Measurements from ENCODE around the gene PCDHB8. TPM values are rescaled to one million over a fixed set of nuclear protein-coding genes. Genes with fewer than 3 reads are reported as not detected.
"Not testable (repeated sequence)": the region's sequence is repeated elsewhere in the genome, so short reads cannot be mapped to it uniquely, and the experiment has no call there.

PCDHB8 gene
- polyA plus RNA-seq, 5 donors: 1.1 to 2.5 (median 2.2) TPM

DNA sequence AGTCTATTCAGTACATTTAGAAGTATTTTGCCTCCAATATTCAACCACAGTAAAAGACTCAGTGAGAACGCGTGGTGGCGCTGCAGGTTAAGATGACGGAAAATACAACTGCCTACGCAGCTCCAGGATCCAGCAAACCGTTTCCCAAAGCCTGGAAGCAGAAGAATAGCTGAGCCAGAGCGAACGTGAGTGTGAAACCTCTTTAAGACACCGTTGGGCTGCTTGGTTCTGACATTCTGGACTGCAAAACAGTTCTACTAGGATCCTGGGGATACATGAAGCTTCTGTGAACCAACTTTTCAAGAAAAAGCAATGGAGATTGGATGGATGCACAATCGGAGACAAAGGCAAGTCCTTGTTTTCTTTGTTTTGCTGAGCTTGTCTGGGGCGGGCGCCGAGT is 4.7 kb downstream of the PCDHB8 start, which contains the start of gene PCDHB16:
Gene PCDHB16, plus strand, starts transcription at position 140 of the 400 bp plus-strand sequence. Its CDS starts 173 bp downstream, at position 313.
- peak; percentile 35 to 41 for DNase-seq

DNA sequence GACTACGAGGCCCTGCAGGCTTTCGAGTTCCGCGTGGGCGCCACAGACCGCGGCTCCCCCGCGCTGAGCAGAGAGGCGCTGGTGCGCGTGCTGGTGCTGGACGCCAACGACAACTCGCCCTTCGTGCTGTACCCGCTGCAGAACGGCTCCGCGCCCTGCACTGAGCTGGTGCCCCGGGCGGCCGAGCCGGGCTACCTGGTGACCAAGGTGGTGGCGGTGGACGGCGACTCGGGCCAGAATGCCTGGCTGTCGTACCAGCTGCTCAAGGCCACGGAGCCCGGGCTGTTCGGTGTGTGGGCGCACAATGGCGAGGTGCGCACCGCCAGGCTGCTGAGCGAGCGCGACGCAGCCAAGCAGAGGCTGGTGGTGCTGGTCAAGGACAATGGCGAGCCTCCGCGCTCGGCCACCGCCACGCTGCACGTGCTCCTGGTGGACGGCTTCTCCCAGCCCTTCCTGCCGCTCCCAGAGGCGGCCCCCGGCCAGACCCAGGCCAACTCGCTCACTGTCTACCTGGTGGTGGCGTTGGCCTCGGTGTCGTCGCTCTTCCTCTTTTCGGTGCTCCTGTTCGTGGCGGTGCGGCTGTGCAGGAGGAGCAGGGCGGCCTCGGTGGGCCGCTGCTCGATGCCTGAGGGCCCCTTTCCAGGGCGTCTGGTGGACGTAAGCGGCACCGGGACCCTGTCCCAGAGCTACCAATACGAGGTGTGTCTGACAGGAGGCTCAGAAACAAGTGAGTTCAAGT is 6.7 kb downstream of the PCDHB8 start:
- not testable (repeated sequence) for DNase-seq

DNA sequence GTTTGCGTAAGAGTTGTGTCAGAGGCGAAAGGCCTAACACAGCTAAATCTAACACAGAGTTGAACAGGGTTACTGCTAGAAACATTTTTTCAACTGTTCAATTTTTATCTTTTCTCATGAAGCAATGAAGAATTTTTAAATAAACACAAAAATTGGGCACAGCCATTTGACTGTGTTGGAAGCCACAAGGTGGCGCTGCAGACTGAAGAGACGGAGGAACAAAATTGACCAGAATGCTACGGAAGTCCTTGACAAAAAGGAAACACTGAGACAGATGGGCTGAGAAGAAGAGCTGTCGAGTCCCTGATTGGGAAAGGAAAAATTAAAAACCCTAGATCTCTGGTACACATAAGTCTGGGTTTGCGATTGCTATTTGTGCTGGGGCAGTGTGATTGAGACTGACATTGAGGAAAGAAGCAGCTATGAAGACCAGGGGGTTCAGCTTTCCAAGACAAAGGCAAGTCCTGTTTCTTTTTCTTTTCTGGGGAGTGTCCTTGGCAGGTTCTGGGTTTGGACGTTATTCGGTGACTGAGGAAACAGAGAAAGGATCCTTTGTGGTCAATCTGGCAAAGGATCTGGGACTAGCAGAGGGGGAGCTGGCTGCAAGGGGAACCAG is 9.4 kb downstream of the PCDHB8 start, which contains the start of gene PCDHB9:
Gene PCDHB9, plus strand, starts transcription at position 265 of the 616 bp plus-strand sequence. Its CDS starts 158 bp downstream, at position 423.
- DNase-seq: no peak

DNA sequence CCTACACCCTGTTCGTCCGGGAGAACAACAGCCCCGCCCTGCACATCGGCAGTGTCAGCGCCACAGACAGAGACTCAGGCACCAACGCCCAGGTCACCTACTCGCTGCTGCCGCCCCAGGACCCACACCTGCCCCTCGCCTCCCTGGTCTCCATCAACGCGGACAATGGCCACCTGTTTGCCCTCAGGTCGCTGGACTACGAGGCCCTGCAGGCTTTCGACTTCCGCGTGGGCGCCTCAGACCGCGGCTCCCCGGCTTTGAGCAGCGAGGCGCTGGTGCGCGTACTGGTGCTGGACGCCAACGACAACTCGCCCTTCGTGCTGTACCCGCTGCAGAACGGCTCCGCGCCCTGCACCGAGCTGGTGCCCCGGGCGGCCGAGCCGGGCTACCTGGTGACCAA is 11.1 kb downstream of the PCDHB8 start:
- not testable (repeated sequence) for DNase-seq

DNA sequence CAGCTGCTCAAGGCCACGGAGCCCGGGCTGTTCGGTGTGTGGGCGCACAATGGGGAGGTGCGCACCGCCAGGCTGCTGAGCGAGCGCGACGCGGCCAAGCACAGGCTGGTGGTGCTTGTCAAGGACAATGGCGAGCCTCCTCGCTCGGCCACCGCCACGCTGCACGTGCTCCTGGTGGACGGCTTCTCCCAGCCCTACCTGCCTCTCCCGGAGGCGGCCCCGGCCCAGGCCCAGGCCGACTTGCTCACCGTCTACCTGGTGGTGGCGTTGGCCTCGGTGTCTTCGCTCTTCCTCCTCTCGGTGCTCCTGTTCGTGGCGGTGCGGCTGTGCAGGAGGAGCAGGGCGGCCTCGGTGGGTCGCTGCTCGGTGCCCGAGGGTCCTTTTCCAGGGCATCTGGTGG is 11.5 kb downstream of the PCDHB8 start:
- not testable (repeated sequence) for DNase-seq

DNA sequence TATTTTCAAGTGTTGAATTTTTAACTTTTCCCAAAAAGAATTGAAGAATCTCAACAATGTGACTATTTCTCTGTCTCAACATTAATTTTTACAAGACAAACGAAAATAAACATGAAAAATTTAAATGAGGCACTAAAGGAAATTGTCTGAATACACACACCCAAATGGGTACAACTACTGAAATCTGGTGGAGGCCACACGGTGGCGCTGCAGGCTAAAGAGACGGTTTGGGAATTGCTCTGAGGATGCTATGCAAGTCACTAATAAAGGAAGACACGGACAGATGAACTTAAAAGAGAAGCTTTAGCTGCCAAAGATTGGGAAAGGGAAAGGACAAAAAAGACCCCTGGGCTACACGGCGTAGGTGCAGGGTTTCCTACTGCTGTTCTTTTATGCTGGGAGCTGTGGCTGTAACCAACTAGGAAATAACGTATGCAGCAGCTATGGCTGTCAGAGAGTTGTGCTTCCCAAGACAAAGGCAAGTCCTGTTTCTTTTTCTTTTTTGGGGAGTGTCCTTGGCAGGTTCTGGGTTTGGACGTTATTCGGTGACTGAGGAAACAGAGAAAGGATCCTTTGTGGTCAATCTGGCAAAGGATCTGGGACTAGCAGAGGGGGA is 14.6 kb downstream of the PCDHB8 start, which contains the start of gene PCDHB10:
Gene PCDHB10, plus strand, starts transcription at position 244 of the 616 bp plus-strand sequence. Its CDS starts 200 bp downstream, at position 444.
- no peak for DNase-seq

DNA sequence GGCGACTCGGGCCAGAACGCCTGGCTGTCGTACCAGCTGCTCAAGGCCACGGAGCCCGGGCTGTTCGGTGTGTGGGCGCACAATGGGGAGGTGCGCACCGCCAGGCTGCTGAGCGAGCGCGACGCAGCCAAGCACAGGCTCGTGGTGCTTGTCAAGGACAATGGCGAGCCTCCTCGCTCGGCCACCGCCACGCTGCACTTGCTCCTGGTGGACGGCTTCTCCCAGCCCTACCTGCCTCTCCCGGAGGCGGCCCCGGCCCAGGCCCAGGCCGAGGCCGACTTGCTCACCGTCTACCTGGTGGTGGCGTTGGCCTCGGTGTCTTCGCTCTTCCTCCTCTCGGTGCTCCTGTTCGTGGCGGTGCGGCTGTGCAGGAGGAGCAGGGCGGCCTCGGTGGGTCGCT is 16.7 kb downstream of the PCDHB8 start:
- not testable (repeated sequence) for DNase-seq

DNA sequence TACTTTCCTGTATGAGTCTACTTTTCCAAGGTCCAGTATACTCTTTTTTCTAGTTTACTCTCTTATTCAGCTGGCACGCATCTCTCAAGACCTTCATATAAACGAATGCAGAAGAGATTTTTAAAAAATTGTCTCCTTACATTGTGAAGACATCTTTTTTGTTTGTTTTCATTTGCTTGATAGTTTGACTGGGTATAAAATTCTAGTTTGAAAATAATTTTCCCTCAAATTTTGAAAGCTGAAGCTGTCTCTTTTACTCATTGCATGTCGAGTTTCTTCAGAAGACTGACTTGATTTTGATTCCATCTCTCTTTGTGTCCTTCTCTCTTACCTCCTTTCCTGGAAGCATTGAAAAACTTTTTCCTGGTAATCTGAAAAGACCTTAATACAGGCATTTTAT is 18.8 kb downstream of the PCDHB8 start:
- no peak for DNase-seq

DNA sequence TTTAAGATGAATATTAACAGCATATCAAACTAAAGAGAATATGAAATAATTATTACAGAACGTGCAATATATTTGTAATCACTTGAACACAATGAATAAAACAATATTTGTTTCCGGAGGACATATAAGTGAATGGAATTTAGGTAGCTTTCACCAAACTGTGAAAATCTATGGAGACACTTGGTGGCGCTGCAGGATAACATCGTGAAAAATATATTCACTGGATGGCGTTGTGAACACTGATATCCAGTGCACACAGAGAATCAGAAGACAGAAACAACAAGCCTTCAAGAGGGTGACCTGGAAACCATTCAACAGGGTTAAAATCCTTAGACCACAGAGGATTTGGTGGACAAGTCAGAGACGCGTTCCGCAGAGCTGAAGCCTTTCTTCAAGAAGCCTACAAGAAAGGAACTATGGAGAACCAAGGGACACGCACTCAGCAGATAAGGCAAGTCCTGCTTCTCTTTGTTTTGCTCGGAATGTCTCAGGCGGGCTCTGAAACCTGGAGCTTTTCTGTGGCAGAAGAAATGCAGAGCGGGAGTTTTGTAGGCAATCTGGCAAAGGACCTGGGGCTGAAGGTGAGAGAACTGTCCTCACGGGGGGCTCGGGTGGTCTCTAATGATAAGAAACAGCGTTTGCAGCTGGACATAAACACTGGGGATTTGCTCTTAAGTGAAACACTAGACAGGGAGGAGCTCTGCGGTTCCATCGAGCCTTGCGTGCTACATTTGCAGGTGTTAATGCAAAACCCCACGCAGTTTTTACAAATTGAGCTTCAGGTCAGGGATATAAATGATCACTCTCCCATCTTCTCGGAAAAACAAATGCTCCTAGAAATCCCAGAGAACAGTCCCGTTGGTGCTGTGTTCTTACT is 22.0 kb downstream of the PCDHB8 start, which contains the start of gene PCDHB11:
Gene PCDHB11, plus strand, starts transcription at position 269 of the 877 bp plus-strand sequence. Its CDS starts 148 bp downstream, at position 417.
- no peak for DNase-seq

DNA sequence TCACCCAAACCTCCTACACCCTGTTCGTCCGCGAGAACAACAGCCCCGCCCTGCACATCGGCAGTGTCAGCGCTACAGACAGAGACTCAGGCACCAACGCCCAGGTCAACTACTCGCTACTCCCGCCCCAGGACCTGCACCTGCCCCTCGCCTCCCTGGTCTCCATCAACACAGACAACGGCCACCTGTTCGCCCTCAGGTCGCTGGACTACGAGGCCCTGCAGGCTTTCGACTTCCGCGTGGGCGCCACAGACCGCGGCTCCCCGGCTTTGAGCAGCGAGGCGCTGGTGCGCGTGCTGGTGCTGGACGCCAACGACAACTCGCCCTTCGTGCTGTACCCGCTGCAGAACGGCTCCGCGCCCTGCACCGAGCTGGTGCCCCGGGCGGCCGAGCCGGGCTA is 23.5 kb downstream of the PCDHB8 start:
- DNase-seq: not testable (repeated sequence)

DNA sequence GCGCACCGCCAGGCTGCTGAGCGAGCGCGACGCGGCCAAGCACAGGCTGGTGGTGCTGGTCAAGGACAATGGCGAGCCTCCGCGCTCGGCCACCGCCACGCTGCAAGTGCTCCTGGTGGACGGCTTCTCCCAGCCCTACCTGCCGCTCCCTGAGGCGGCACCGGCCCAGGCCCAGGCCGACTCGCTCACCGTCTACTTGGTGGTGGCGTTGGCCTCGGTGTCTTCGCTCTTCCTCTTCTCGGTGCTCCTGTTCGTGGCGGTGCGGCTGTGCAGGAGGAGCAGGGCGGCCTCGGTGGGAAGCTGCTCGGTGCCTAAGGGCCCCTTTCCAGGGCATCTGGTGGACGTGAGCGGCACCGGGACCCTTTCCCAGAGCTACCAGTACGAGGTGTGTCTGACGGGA is 24.1 kb downstream of the PCDHB8 start:
- DNase-seq: not testable (repeated sequence)

DNA sequence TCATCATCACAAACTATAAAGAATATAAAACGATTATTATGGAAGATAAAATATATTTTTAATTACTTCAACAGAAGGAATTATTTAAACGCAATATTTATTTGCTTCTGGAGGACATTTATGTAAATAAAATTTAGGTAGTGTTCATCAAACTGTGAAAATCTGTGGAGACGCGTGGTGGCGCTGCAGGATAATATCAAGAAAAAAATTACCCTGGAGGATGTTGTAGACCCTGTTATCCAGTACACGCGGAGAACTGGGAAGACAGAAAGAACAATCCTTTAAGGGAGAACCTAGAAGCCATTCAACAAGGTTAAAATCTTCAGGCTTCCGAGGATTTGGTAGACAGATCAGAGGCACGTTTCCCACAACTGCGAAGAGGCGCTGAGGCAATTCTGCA is 30.9 kb downstream of the PCDHB8 start, which contains the start of gene PCDHB12:
Gene PCDHB12, plus strand, starts transcription at position 242 of the 400 bp plus-strand sequence. CDS start 189 bp downstream, outside the sequence.
- DNase-seq: peak in 1 of 2 donors; percentile 18

DNA sequence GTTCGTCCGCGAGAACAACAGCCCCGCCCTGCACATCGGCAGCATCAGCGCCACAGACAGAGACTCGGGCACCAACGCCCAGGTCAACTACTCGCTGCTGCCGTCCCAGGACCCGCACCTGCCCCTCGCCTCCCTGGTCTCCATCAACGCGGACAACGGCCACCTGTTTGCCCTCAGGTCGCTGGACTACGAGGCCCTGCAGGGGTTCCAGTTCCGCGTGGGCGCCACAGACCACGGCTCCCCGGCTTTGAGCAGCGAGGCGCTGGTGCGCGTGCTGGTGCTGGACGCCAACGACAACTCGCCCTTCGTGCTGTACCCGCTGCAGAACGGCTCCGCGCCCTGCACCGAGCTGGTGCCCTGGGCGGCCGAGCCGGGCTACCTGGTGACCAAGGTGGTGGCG is 32.7 kb downstream of the PCDHB8 start:
- not testable (repeated sequence) for DNase-seq

DNA sequence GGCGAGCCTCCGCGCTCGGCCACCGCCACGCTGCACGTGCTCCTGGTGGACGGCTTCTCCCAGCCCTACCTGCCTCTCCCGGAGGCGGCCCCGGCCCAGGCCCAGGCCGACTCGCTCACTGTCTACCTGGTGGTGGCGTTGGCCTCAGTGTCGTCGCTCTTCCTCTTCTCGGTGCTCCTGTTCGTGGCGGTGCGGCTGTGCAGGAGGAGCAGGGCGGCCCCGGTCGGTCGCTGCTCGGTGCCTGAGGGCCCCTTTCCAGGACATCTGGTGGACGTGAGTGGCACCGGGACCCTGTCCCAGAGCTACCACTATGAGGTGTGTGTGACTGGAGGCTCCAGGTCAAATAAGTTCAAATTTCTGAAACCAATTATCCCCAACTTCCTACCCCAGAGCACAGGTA is 33.3 kb downstream of the PCDHB8 start:
- DNase-seq: not testable (repeated sequence)

DNA sequence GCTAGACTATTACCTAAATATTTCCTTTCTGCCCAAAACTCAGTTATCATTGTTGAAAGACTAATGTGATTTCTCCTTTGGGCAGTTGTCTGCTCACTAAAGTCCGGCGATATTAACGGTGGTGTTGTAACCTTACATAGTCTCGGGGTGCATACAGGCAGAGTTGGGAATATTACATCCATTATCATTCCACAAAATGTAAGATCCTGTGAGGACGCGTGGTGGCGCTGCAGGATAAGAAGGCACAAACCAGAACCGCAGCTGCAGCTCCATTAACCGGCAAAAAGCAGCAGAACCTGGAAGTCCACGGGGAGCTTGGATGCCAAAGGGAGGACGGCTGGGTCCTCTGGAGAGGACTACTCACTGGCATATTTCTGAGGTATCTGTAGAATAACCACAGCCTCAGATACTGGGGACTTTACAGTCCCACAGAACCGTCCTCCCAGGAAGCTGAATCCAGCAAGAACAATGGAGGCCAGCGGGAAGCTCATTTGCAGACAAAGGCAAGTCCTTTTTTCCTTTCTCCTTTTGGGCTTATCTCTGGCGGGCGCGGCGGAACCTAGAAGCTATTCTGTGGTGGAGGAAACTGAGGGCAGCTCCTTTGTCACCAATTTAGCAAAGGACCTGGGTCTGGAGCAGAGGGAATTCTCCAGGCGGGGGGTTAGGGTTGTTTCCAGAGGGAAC is 36.2 kb downstream of the PCDHB8 start, which contains the start of gene PCDHB13:
Gene PCDHB13, plus strand, starts transcription at position 264 of the 684 bp plus-strand sequence. Its CDS starts 205 bp downstream, at position 469.
- DNase-seq: not testable (repeated sequence)

DNA sequence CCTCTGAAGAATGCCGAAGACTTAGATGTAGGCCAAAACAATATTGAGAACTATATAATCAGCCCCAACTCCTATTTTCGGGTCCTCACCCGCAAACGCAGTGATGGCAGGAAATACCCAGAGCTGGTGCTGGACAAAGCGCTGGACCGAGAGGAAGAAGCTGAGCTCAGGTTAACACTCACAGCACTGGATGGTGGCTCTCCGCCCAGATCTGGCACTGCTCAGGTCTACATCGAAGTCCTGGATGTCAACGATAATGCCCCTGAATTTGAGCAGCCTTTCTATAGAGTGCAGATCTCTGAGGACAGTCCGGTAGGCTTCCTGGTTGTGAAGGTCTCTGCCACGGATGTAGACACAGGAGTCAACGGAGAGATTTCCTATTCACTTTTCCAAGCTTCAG is 37.0 kb downstream of the PCDHB8 start:
- not testable (repeated sequence) for DNase-seq

DNA sequence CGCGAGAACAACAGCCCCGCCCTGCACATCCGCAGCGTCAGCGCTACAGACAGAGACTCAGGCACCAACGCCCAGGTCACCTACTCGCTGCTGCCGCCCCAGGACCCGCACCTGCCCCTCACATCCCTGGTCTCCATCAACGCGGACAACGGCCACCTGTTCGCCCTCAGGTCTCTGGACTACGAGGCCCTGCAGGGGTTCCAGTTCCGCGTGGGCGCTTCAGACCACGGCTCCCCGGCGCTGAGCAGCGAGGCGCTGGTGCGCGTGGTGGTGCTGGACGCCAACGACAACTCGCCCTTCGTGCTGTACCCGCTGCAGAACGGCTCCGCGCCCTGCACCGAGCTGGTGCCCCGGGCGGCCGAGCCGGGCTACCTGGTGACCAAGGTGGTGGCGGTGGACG is 37.9 kb downstream of the PCDHB8 start:
- DNase-seq: not testable (repeated sequence)

DNA sequence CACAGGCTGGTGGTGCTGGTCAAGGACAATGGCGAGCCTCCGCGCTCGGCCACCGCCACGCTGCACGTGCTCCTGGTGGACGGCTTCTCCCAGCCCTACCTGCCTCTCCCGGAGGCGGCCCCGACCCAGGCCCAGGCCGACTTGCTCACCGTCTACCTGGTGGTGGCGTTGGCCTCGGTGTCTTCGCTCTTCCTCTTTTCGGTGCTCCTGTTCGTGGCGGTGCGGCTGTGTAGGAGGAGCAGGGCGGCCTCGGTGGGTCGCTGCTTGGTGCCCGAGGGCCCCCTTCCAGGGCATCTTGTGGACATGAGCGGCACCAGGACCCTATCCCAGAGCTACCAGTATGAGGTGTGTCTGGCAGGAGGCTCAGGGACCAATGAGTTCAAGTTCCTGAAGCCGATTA is 38.4 kb downstream of the PCDHB8 start:
- DNase-seq: not testable (repeated sequence)

DNA sequence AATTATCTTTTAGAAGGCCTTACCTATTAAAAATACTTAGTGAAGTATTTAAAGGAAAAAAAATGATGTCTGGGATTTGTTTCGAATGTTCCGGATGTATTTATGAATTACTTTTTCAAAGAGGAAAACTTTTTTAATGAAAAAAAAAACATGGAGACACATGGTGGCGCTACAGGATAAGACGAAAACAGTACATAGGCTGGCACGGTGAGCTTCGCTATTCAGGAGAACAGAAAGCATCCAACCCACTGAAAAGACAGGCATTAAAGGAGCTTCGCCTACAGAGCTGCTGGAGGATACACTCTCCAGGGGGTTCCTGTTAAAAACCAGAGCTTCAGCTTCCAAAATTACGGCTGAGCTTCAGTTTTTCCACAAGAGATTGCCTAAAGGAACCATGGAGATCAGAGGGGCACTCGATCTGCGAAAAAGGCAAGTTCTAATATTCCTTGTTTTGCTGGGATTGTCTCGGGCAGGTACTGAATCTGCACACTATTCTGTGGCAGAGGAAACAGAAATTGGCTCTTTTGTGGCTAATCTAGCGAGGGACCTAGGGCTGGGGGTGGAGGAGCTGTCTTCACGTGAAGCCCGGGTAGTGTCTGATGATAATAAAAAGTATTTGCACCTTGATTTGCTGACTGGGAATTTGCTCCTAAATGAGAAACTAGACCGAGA is 45.7 kb downstream of the PCDHB8 start, which contains the start of gene PCDHB14:
Gene PCDHB14, plus strand, starts transcription at position 232 of the 672 bp plus-strand sequence. Its CDS starts 163 bp downstream, at position 395.
- DNase-seq: peak in 1 of 2 donors; percentile 24
